OCI-LY7 (cell line): Measurements from ENCODE around the gene WEE2. TPM values are rescaled to one million over a fixed set of nuclear protein-coding genes. Genes with fewer than 3 reads are reported as not detected.

ENCODE experiments used
- BruUV-seq: library from RNA; stranded (reverse); fragments of 400-500 nt; replicated peaks from 2 replicates; lab custom pipeline; 2021; lab: Mats Ljungman, UMichigan
- CTCF ChIA-PET: fragments of 300-600 bp; sonication (Branson Sonifier 250); formaldehyde crosslinking; loops from one replicate; lab custom pipeline; 2022; ENCODE audit warnings: antibody characterized with exemption; ENCODE audit not compliant: unreplicated experiment; lab: Charles Lee
- POLR2A ChIA-PET: fragments of 300-600 bp; sonication (Branson Sonifier 250); formaldehyde crosslinking; loops from one replicate; lab custom pipeline; 2022; ENCODE audit warnings: antibody characterized with exemption; lab: Charles Lee
- DNase-seq: peaks from one replicate; pipeline ENCODE4 v3.0.0-alpha.2; 2015; ENCODE audit warnings: low spot score
- H2AFZ ChIP-seq: fragments of 200-600 bp; sonication (generic), shearing (Covaris generic); 2 replicates; pipeline ENCODE4 v1.6.1; 2014; ENCODE audit warnings: mild to moderate bottlenecking, antibody characterized with exemption, low read length, moderate library complexity
- H3K27ac ChIP-seq: fragments of 200-600 bp; sonication (generic); 2 replicates; pipeline ENCODE4 v1.5.1; 2014; ENCODE audit warnings: mixed run types, low read depth, mild to moderate bottlenecking, moderate library complexity, low read length, inconsistent platforms; ENCODE audit not compliant: poor library complexity, severe bottlenecking
- H3K36me3 ChIP-seq: fragments of 200-600 bp; sonication (generic); 2 replicates; pipeline ENCODE4 v1.6.1; 2014; ENCODE audit warnings: mild to moderate bottlenecking, antibody characterized with exemption, low read length, moderate library complexity, mixed read lengths; ENCODE audit not compliant: insufficient read depth
- H3K4me1 ChIP-seq: fragments of 200-600 bp; sonication (generic); 2 replicates; pipeline ENCODE4 v1.5.1; 2014; ENCODE audit warnings: mild to moderate bottlenecking, low read length; ENCODE audit not compliant: insufficient read depth, poor library complexity, severe bottlenecking
- H3K4me2 ChIP-seq: fragments of 200-600 bp; sonication (generic); 2 replicates; pipeline ENCODE4 v1.6.1; 2014; ENCODE audit warnings: mild to moderate bottlenecking, low read length
- H3K4me3 ChIP-seq: fragments of 200-600 bp; sonication (generic); 2 replicates; pipeline ENCODE4 v1.5.1; 2014; ENCODE audit warnings: mild to moderate bottlenecking, low read depth, low read length; ENCODE audit not compliant: poor library complexity, severe bottlenecking
- H3K79me2 ChIP-seq: fragments of 200-600 bp; sonication (generic); 2 replicates; pipeline ENCODE4 v1.6.1; 2016; ENCODE audit warnings: low read depth, mild to moderate bottlenecking, low read length, moderate library complexity, mixed read lengths; ENCODE audit not compliant: insufficient read depth
- H3K9me2 ChIP-seq: fragments of 200-600 bp; sonication (generic); 2 replicates; pipeline ENCODE4 v1.6.1; 2016; ENCODE audit warnings: mild to moderate bottlenecking, low read length, mixed read lengths; ENCODE audit not compliant: insufficient read depth
- H3K9me3 ChIP-seq: fragments of 200-600 bp; sonication (generic); 2 replicates; pipeline ENCODE4 v1.6.1; 2014; ENCODE audit warnings: mild to moderate bottlenecking, mixed run types, low read length, mixed read lengths
- H4K20me1 ChIP-seq: fragments of 200-600 bp; sonication (generic); 2 replicates; pipeline ENCODE4 v1.6.1; 2014; ENCODE audit warnings: mild to moderate bottlenecking, antibody characterized with exemption, low read length, moderate library complexity, mixed read lengths; ENCODE audit not compliant: insufficient read depth
- CTCF ChIP-seq: fragments of 200-600 bp; sonication (generic); conservative IDR thresholded peaks from 2 replicates; pipeline ENCODE4 v1.5.1; 2014; ENCODE audit warnings: mild to moderate bottlenecking, antibody characterized with exemption, low read length, moderate library complexity, mixed read lengths
- EZH2phosphoT487 ChIP-seq: fragments of 200-600 bp; sonication (generic); IDR thresholded peaks from 2 replicates; pipeline ENCODE4 v1.6.1; 2018; ENCODE audit warnings: low read depth, borderline replicate concordance, mild to moderate bottlenecking, mixed run types, antibody characterized with exemption, low read length, moderate library complexity, mixed read lengths
- intact Hi-C: fragments of 100-400 bp; cut with micrococcal nuclease; formaldehyde crosslinking; loops from one replicate; pipeline ENCODE4 v1.10.0; 2022; ENCODE audit not compliant: unreplicated experiment
- total RNA-seq, 2 experiments: library from RNA; depleted of rRNA in 1 of 2; stranded (reverse); fragments of >200 nt in 1 of 2; shearing (Covaris generic) in 1 of 2; gene quantifications; 2 replicates each; pipeline ENCODE4 v1.2.3, GENCODE V29; 2014 to 2022

Gene WEE2
- total RNA-seq, 2 experiments from 2014 or later = not detected

GRCh38 chr7:141715794-141716689 is 7.9 kb downstream of the WEE2 start:
- DNase-seq = no peak
- H3K79me2 ChIP-seq = no peaks in the 10 kb centered on the region
- POLR2A ChIA-PET = interaction anchor here (0.6 to 1.3 kb wide), 5 partner anchors 9 to 31 kb away, joined by 3 to 5 read pairs (median 3); no protein-coding TSS in a partner anchor

GRCh38 chr7:141717450-141717849 is 9.3 kb downstream of the WEE2 start:
- H3K79me2 ChIP-seq = no peaks in the 10 kb centered on the region
- no peaks in the 10 kb centered on the region for H3K9me3 ChIP-seq
- intact Hi-C loops = no loop called here
- H3K9me2 ChIP-seq = no peaks in the 10 kb centered on the region; the same call in 1 of the 2 replicates
- no peak overlapping the region for H3K27ac ChIP-seq
- no peak for DNase-seq
- TF ChIP-seq EZH2phosphoT487 = no peak
- H3K36me3 ChIP-seq = no peaks in the 10 kb centered on the region
- H3K4me3 ChIP-seq = no peak overlapping the region
- H3K4me1 ChIP-seq = no peaks in the 10 kb centered on the region
- CTCF ChIA-PET = no interaction called here
- no peaks in the 10 kb centered on the region for H4K20me1 ChIP-seq
- POLR2A ChIA-PET = interaction anchor here (1.0 to 1.3 kb wide), 4 partner anchors 11 to 25 kb away, joined by 3 to 5 read pairs (median 4); no protein-coding TSS in a partner anchor
- no peak overlapping the region for H3K4me2 ChIP-seq
- no peak overlapping the region for H2AFZ ChIP-seq
- no TSS peak for BruUV-seq

More at GRCh38 chr7:141715794-141716689, 7.9 kb downstream of the WEE2 start:
- no peaks in the 10 kb centered on the region for H3K4me1 ChIP-seq
- BruUV-seq = no TSS peak
- no peaks in the 10 kb centered on the region for H4K20me1 ChIP-seq
- no peak overlapping the region for H2AFZ ChIP-seq
- intact Hi-C loops = no loop called here
- H3K4me3 ChIP-seq = no peak overlapping the region
- H3K36me3 ChIP-seq = no peaks in the 10 kb centered on the region
- TF ChIP-seq EZH2phosphoT487 (no peak), CTCF (no peak)
- no peak overlapping the region for H3K27ac ChIP-seq
- no peaks in the 10 kb centered on the region for H3K9me3 ChIP-seq
- no peaks in the 10 kb centered on the region; the same call in 1 of the 2 replicates for H3K9me2 ChIP-seq
- H3K4me2 ChIP-seq = no peak overlapping the region
- CTCF ChIA-PET = no interaction called here

- H3K9me2 ChIP-seq = no peaks in the 10 kb centered on the region; the same call in 1 of the 2 replicates
- TF ChIP-seq EZH2phosphoT487 (no peak), CTCF (no peak)
- intact Hi-C loops = no loop called here
- H4K20me1 ChIP-seq = no peaks in the 10 kb centered on the region
- H3K4me1 ChIP-seq = no peaks in the 10 kb centered on the region
- DNase-seq = no peak
- H3K36me3 ChIP-seq = no peaks in the 10 kb centered on the region
- H2AFZ ChIP-seq = no peak overlapping the region
- no TSS peak for BruUV-seq
- H3K27ac ChIP-seq = no peak overlapping the region
- no peaks in the 10 kb centered on the region for H3K79me2 ChIP-seq
- no peaks in the 10 kb centered on the region for H3K9me3 ChIP-seq
- H3K4me3 ChIP-seq = no peak overlapping the region
- ChIA-PET CTCF (no interaction called here), POLR2A (interaction anchor here (0.8 to 1.7 kb wide), 3 partner anchors 14 to 18 kb away, joined by 3 to 5 read pairs (median 4); partner anchors contain the start of gene SSBP1)
- H3K4me2 ChIP-seq = no peak overlapping the region
Measured at GRCh38 chr7:141722529-141722928, 14.4 kb downstream of the WEE2 start.
